Endothelial cell of umbilical vein (primary cell): Measurements from ENCODE around the gene ATXN2. TPM values are rescaled to one million over a fixed set of nuclear protein-coding genes. Genes with fewer than 3 reads are reported as not detected.

Experiments
- BruUV-seq: library from RNA; stranded (reverse); fragments of 400-500 nt; replicated peaks from 2 replicates; lab custom pipeline; 2021; lab: Mats Ljungman, UMichigan
- CTCF ChIA-PET: fragments of 300-600, 350-600 bp; sonication (Branson Sonifier 250); formaldehyde crosslinking; loops from one replicate; lab custom pipeline; 2021; ENCODE audit warnings: antibody characterized with exemption, inconsistent platforms; lab: Charles Lee
- POLR2A ChIA-PET: fragments of 300-600, 350-600 bp; sonication (Branson Sonifier 250); formaldehyde crosslinking; loops from one replicate; lab custom pipeline; 2021; ENCODE audit warnings: antibody characterized with exemption, inconsistent platforms; lab: Charles Lee
- DNase-seq: peaks from one replicate; pipeline ENCODE4 v3.0.0-alpha.2; 2011; ENCODE audit warnings: low read depth, low spot score
- FAIRE-seq: peaks from 2 replicates; lab custom pipeline; 2011; peaks lifted over from hg19 to GRCh38; lab: Jason Lieb, UNC
- H2AFZ ChIP-seq: 2 replicates; pipeline ENCODE4 v1.6.0; 2012; ENCODE audit warnings: low read depth, low read length, control low read depth, inconsistent platforms
- H3K27ac ChIP-seq: 2 replicates; pipeline ENCODE4 v1.5.1; 2011; ENCODE audit warnings: low read depth, mild to moderate bottlenecking, control low read depth, low read length, moderate library complexity; ENCODE audit not compliant: insufficient read depth
- H3K27me3 ChIP-seq, 2 experiments: 2 replicates each; pipeline versions ENCODE4 v1.6.0 to v1.6.1; 2011; ENCODE audit warnings: low read length in 2 of 2, mixed read lengths in 1 of 2; ENCODE audit not compliant: control insufficient read depth in 2 of 2, insufficient read depth in 2 of 2
- H3K36me3 ChIP-seq, 2 experiments: 2 replicates in 1 of 2; 3 replicates in 1 of 2; pipeline ENCODE4 v1.5.1; 2011; ENCODE audit warnings: low read length in 2 of 2, mild to moderate bottlenecking in 1 of 2, moderate library complexity in 1 of 2; ENCODE audit not compliant: control insufficient read depth in 2 of 2, insufficient read depth in 2 of 2; ENCODE audit errors: extremely low read depth in 1 of 2
- H3K4me1 ChIP-seq: 3 replicates; pipeline ENCODE4 v1.5.1; 2011; ENCODE audit warnings: mild to moderate bottlenecking, low read length; ENCODE audit not compliant: control insufficient read depth, insufficient read depth; ENCODE audit errors: extremely low read depth
- H3K4me2 ChIP-seq: 2 replicates; pipeline ENCODE4 v1.6.1; 2011; ENCODE audit warnings: low read length, control low read depth, mixed read lengths; ENCODE audit not compliant: insufficient read depth
- H3K4me3 ChIP-seq, 3 experiments: fragments of 200-600 bp in 1 of 3; sonication (generic), shearing (Covaris generic) in 1 of 3; replicated peaks in 1 of 3; 2 replicates each; pipeline ENCODE4 v1.5.1; 2011 to 2016; ENCODE audit warnings: control low read depth in 3 of 3, low read length in 3 of 3, mild to moderate bottlenecking in 2 of 3, inconsistent platforms in 1 of 3, low read depth in 1 of 3, moderate library complexity in 1 of 3; ENCODE audit not compliant: insufficient read depth in 1 of 3
- H3K79me2 ChIP-seq: 2 replicates; pipeline ENCODE4 v1.6.0; 2012; ENCODE audit warnings: low read length, inconsistent platforms; ENCODE audit not compliant: control insufficient read depth, insufficient read depth
- H3K9ac ChIP-seq: replicated peaks from 2 replicates; pipeline ENCODE3; 2011; ENCODE audit warnings: low read length, control low read depth; ENCODE audit not compliant: insufficient read depth; ENCODE audit errors: extremely low read depth
- H3K9me1 ChIP-seq: replicated peaks from 3 replicates; pipeline ENCODE4 v1.6.0; 2011; ENCODE audit warnings: mild to moderate bottlenecking, low read length; ENCODE audit not compliant: control insufficient read depth, insufficient read depth; ENCODE audit errors: extremely low read depth
- H3K9me3 ChIP-seq: replicated peaks from 2 replicates; pipeline ENCODE4 v1.5.1; 2012; ENCODE audit warnings: low read length, inconsistent platforms; ENCODE audit not compliant: control insufficient read depth, insufficient read depth
- H4K20me1 ChIP-seq: replicated peaks from 2 replicates; pipeline ENCODE3; 2011; ENCODE audit warnings: mild to moderate bottlenecking, low read length; ENCODE audit not compliant: control insufficient read depth, insufficient read depth; ENCODE audit errors: extremely low read depth
- CTCF ChIP-seq, 2 donors: IDR thresholded peaks; 1 replicate in 1 of 2; 2 replicates in 1 of 2; pipeline ENCODE4 v1.5.1; 2011; ENCODE audit warnings: low read length in 2 of 2, mild to moderate bottlenecking in 2 of 2, moderate library complexity in 2 of 2, control low read depth in 1 of 2, inconsistent platforms in 1 of 2, low read depth in 1 of 2; ENCODE audit not compliant: insufficient read depth in 1 of 2; ENCODE audit errors: extremely low read depth in 1 of 2
- FOS ChIP-seq: IDR thresholded peaks from 2 replicates; pipeline ENCODE4 v1.6.1; 2011; ENCODE audit warnings: mild to moderate bottlenecking, low read length, moderate library complexity, borderline replicate concordance; ENCODE audit not compliant: insufficient read depth
- GATA2 ChIP-seq: IDR thresholded peaks from 2 replicates; pipeline ENCODE4 v1.7.0; 2011; ENCODE audit warnings: low read depth, mild to moderate bottlenecking, moderate library complexity, mixed read lengths, low read length; ENCODE audit not compliant: insufficient read length, insufficient read depth
- JUN ChIP-seq: IDR thresholded peaks from 2 replicates; pipeline ENCODE4 v1.6.1; 2011; ENCODE audit warnings: borderline replicate concordance, low read depth; ENCODE audit not compliant: insufficient read length, insufficient read depth
- MYC ChIP-seq: IDR thresholded peaks from one replicate; pipeline ENCODE4 v1.6.1; 2011; ENCODE audit warnings: mild to moderate bottlenecking, low read depth, low read length
- POLR2AphosphoS5 ChIP-seq: IDR thresholded peaks from 2 replicates; pipeline ENCODE4 v1.6.1; 2012; ENCODE audit warnings: low read depth, mild to moderate bottlenecking, control low read depth, low read length, moderate library complexity; ENCODE audit not compliant: insufficient read depth
- dilution Hi-C: fragments of 300-500 bp; cut with MboI; formaldehyde crosslinking; loops from one replicate; pipeline ENCODE4 v1.15.0; 2019; ENCODE audit warnings: low sequenced_read_pairs; ENCODE audit not compliant: extremely low pct_ligation_motif_present
- intact Hi-C: fragments of 100-400 bp; cut with micrococcal nuclease; formaldehyde crosslinking; loops from one replicate; pipeline ENCODE4 v1.10.0; 2022
- polyA plus RNA-seq, 4 experiments: library from polyadenylated mRNA; depleted of rRNA in 3 of 4; stranded (reverse) in 3 of 4; unstranded in 1 of 4; fragments of >200 nt; gene quantifications; 2 replicates each; pipeline versions ENCODE4 v1.2.1 to v1.2.3, GENCODE V29; 2011 to 2012; ENCODE audit warnings: missing spikeins in 1 of 4
- total RNA-seq: library from RNA; stranded (reverse); gene quantifications from 2 replicates; pipeline ENCODE4 v1.2.3, GENCODE V29; 2021

ATXN2 gene
- total and polyA plus RNA-seq, 2 donors (not counting 3 experiments of a cell fraction or from before 2014, with no cell fraction given), result 58.9 to 86.7 TPM

DNA sequence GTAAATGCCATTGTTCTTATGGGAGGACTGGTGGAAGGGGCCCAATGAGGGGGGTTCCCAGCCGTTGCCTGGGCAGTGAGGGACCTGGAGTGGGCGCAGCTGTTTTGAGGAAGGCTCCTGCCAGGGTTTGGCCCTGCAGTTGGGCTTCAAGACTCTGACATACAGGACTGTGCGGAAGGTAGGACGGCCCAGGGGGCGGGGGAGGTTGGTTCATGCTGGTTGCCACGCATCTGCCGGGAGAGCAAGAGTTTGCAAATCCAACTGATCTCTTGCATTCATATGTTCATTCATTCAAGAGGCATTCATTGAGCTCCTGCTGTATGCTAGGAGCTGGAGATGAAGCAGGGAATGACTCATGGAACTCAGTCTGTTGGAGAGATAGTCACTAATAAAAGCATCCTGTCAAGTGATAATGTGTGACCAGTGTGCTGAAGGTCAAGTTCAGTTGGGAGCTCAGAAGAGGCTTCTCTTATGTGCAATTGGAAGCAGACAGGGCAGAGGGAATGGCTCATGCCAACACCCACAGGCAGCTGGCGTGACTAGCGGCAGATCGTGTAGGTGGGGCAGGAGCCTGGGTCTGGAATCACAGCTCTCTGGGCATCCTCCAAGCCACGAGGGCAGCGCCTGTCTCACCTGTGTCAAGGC is 185.6 kb downstream of the ATXN2 start:
- H3K9ac ChIP-seq, result no peak overlapping the region
- peak; percentile 62 for TF ChIP-seq FOS
- peak; percentile 34 for TF ChIP-seq GATA2
- no peak for TF ChIP-seq CTCF (IDR thresholded peaks at IDR 0.05; ENCODE audit: extremely low read depth in 1 of 2, insufficient read depth in 1 of 2, low read depth in 1 of 2, low read length in 2 of 2)
- TF ChIP-seq POLR2AphosphoS5, result peak; percentile 38
- TF ChIP-seq JUN, result no peak
- TF ChIP-seq MYC, result no peak
- peaks cover 3% of the 10 kb centered on the region for H4K20me1 ChIP-seq
- no peaks in the 10 kb centered on the region for H3K27me3 ChIP-seq
- H2AFZ ChIP-seq, result no peak overlapping the region
- H3K36me3 ChIP-seq, result peaks cover 5 to 7% of the 10 kb centered on the region in 2 experiments
- peak overlapping the region; percentile 87 for H3K27ac ChIP-seq
- ChIA-PET POLR2A (interaction anchor here (1.2 kb wide), 1 partner anchor 38 kb away, joined by 3 read pairs; no protein-coding TSS in a partner anchor), CTCF (interaction anchor here (1.0 to 7.7 kb wide), 8 partner anchors 10 to 37 kb away, joined by 4 to 101 read pairs (median 6); no protein-coding TSS in a partner anchor)
- no peaks in the 10 kb centered on the region for H3K9me1 ChIP-seq
- FAIRE-seq (peak; percentile 31), DNase-seq (peak; percentile 43)
- dilution Hi-C loops, result no loop called here
- no peaks in the 10 kb centered on the region for H3K9me3 ChIP-seq
- intact Hi-C loops, result no loop called here
- H3K4me3 ChIP-seq, result no peak overlapping the region
- H3K4me1 ChIP-seq, result peaks cover 58% of the 10 kb centered on the region
- no TSS peak for BruUV-seq
- H3K4me2 ChIP-seq, result peak overlapping the region; percentile 21
- peaks cover 98% of the 10 kb centered on the region for H3K79me2 ChIP-seq
